SJCRH30 (cell line): Measurements from ENCODE around the gene TSPAN11. TPM values are rescaled to one million over a fixed set of nuclear protein-coding genes. Genes with fewer than 3 reads are reported as not detected.

Source experiments
- DNase-seq, 2 experiments: peaks; one replicate each; pipeline ENCODE4 v3.0.0-alpha.2; 2015 to 2020
- H3K27ac ChIP-seq: fragments of 250-450 bp; sonication (Bioruptor Pico); 2 replicates; pipeline ENCODE4 v1.5.1; 2020; ENCODE audit warnings: mild to moderate bottlenecking, moderate library complexity
- H3K27me3 ChIP-seq: fragments of 250-450 bp; sonication (Bioruptor Pico); 2 replicates; pipeline ENCODE4 v1.5.1; 2020; ENCODE audit warnings: mild to moderate bottlenecking, moderate library complexity
- H3K36me3 ChIP-seq: fragments of 250-450 bp; sonication (Bioruptor Pico); 2 replicates; pipeline ENCODE4 v1.5.1; 2020; ENCODE audit warnings: mild to moderate bottlenecking, moderate library complexity
- H3K4me1 ChIP-seq: fragments of 250-450 bp; sonication (Bioruptor Pico); 2 replicates; pipeline ENCODE4 v1.5.1; 2020; ENCODE audit warnings: mild to moderate bottlenecking, moderate library complexity
- H3K4me3 ChIP-seq: fragments of 250-450 bp; sonication (Bioruptor Pico); 2 replicates; pipeline ENCODE4 v1.5.1; 2020; ENCODE audit warnings: mild to moderate bottlenecking, moderate library complexity
- H3K9me3 ChIP-seq: fragments of 250-450 bp; sonication (Bioruptor Pico); replicated peaks from 2 replicates; pipeline ENCODE4 v1.5.1; 2020; ENCODE audit warnings: mild to moderate bottlenecking, moderate library complexity
- total RNA-seq: library from RNA; depleted of rRNA; stranded (reverse); fragments of >200 nt; shearing (Covaris generic); gene quantifications from 2 replicates; pipeline ENCODE4 v1.2.3, GENCODE V29; 2014

Gene TSPAN11
- total RNA-seq, 1 experiment from 2014 or later: 6.5 TPM

- DNase-seq: no peak
- Histone ChIP-seq H3K36me3 (no peaks in the 10 kb centered on the region), H3K9me3 (no peaks in the 10 kb centered on the region), H3K4me1 (no peaks in the 10 kb centered on the region), H3K27me3 (no peaks in the 10 kb centered on the region), H3K4me3 (no peak overlapping the region), H3K27ac (no peak overlapping the region)
Observed at GRCh38 chr12:30961030-30961429, 34.5 kb downstream of the TSPAN11 start.

DNA sequence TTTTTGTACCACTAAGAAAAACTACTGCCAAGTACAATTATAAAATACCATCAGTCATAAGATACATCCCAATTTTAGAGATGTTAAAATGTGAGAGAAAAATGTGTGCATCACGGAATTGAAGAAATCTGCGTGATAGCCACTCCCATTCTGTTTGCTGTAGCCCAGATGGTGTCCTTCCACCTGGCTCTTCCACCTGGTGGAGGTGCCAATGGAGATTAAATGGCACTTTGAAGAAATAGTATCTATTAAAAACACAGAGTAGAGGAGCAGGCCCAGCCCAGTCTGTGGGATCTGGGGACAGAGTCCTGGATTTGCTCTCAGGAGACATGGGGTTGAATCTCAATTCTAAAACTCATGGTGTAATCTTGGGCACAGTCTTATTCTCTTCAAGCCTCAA lies 35.5 kb downstream of the TSPAN11 start:
- Histone ChIP-seq H3K4me3 (no peak overlapping the region), H3K36me3 (no peaks in the 10 kb centered on the region), H3K27me3 (no peaks in the 10 kb centered on the region), H3K4me1 (no peaks in the 10 kb centered on the region), H3K9me3 (no peaks in the 10 kb centered on the region), H3K27ac (no peak overlapping the region)
- DNase-seq: no peak

DNA sequence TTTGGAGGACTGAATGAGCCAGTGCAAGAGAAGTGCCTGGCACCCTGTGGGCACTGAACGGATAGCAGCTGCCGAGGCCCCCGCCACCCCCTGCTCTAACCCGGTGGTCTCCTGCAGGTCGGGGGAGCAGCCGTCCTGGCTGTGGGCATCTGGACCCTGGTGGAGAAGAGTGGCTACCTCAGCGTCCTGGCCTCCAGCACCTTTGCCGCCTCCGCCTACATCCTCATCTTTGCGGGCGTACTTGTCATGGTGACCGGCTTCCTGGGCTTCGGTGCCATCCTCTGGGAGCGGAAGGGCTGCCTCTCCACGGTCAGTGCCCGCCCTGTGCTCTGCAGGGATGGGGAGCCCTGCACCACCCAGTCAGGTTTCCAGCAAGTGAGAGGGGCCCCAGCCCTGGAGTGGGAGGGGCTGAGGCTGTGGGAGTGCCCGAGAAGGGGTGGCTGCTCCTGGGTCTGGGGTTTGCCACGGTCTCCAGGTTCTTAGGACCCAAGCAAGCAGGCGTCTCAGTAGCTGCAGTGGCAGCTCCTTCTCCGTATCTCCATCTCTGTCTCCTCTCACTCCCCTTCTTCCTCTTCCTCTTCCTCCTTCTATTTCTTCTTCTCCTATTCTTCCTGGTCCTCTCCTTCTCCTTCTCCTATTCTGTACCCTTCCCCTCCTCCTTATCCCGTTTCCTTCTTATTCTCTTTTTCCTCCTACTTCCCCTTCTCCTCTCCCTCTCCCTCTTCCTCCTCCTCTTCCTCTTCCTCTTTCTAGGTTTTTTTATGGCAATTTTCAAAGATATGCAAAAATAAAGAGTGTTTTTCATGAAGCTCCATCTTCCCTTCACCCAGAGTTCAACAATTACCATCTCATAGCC lies 37.4 kb downstream of the TSPAN11 start:
- Histone ChIP-seq H3K27ac (no peak overlapping the region), H3K9me3 (no peaks in the 10 kb centered on the region), H3K36me3 (no peaks in the 10 kb centered on the region), H3K27me3 (no peaks in the 10 kb centered on the region), H3K4me3 (no peak overlapping the region), H3K4me1 (peaks cover 4% of the 10 kb centered on the region; the same call in 1 of the 2 replicates)
- DNase-seq: no peak

DNA sequence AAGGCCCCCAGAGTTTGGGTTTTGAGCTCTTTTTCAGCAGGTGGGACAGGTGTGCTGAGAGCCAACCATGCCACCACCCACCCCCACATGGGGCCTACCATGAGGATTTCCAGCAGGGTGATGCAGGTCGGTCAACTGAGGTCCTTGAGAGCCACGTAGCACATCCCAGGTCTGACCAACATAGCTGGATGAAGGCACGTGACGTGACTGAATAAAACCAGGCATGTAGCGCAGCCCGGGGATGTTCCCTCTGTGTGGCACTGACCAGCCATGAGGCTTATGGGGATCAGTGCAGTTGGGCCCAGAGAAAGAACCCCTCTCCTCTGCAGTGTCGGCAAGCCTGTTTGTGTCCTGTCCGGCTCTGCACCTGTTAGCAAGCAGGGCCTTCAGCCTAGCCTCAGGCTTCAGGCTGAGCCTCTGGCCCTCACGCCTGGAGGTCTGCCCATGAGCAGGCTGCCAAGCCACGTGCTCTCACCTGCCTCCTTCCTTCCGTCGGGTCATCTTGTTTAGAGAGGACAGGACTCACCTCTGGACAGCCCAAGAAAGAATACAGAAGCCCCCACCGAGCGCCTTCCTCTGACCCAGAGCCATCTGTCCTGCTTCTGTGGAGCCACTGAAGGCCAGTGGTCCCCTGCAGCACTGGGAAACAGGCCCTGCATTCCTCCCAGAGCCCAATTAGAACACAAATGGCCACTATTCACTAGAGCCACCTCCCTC lies 38.5 kb downstream of the TSPAN11 start:
- H3K36me3 ChIP-seq: no peaks in the 10 kb centered on the region
- H3K27ac ChIP-seq: no peak overlapping the region
- no peak overlapping the region for H3K4me3 ChIP-seq
- no peaks in the 10 kb centered on the region for H3K9me3 ChIP-seq
- peaks cover 12% of the 10 kb centered on the region for H3K4me1 ChIP-seq
- no peaks in the 10 kb centered on the region for H3K27me3 ChIP-seq
- no peak for DNase-seq

GRCh38 chr12:30965613-30965985 lies 39.1 kb downstream of the TSPAN11 start:
- no peak overlapping the region for H3K27ac ChIP-seq
- peaks cover 17% of the 10 kb centered on the region for H3K4me1 ChIP-seq
- H3K9me3 ChIP-seq: no peaks in the 10 kb centered on the region
- no peaks in the 10 kb centered on the region for H3K36me3 ChIP-seq
- H3K4me3 ChIP-seq: no peak overlapping the region
- no peaks in the 10 kb centered on the region for H3K27me3 ChIP-seq
- no peak for DNase-seq

DNA sequence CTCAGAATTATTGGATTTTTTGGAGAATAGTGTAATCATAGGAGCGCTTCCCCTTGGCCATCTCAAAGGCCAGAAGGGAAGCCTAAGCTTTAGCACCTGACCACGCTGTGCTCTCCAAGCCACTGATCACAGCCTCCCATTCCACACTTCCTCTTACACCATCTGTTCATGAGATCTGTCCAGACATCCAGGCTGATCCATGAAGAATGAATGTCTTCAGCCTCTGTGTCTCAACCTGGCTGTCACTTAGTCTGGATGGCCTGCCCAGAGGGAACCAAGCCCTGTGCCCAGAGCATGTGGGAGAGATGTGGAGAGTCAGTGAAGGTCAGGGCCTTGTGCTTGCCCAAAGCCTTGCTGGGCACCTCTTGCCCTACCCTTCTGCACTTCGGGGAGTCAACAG lies 40.5 kb downstream of the TSPAN11 start:
- no peaks in the 10 kb centered on the region for H3K9me3 ChIP-seq
- H3K27me3 ChIP-seq: no peaks in the 10 kb centered on the region
- no peaks in the 10 kb centered on the region for H3K36me3 ChIP-seq
- H3K4me1 ChIP-seq: peaks cover 24% of the 10 kb centered on the region
- no peak overlapping the region for H3K4me3 ChIP-seq
- H3K27ac ChIP-seq: no peak overlapping the region
- no peak for DNase-seq

DNA sequence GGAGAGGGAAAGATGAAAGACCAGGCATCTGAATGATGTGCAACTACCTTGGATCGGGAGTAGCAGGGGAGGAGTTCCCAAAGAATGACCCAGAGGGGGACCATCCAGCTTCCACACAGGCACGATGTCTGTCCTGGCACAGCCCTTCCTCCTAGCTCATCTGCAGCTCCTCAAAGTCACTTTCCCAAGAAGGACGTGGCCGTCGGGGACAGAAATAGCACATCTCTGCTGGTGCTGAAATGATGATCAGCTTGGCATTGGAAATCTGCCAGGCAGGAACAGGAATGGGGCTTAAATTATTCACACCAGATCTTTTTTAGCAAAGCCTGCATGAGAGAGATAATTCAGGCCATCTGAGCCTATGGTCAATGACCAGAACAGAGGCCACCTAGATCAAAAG lies 41.7 kb downstream of the TSPAN11 start:
- Histone ChIP-seq H3K4me1 (peaks cover 24% of the 10 kb centered on the region), H3K9me3 (no peaks in the 10 kb centered on the region), H3K27ac (no peak overlapping the region), H3K4me3 (no peak overlapping the region), H3K27me3 (no peaks in the 10 kb centered on the region), H3K36me3 (no peaks in the 10 kb centered on the region)
- DNase-seq: no peak

DNA sequence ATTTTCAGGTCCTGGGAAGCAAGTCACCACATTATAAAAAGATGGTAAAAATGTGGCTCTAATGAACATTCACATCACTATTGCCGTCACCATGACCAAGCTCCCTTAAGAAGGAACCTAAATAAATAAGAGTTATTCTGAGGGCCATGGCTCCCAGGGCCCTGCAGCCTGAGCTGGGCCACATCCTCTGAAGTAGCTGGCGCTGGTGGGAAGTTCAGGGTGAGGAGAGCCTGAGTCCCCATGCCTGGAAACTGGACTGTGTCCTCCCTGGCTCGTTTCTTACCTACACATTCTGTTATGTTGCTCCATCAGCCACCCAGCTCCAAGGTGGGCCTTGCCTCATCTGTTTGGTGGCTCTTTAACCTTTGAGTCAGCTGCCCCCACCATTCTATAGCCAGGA lies 42.5 kb downstream of the TSPAN11 start:
- H3K9me3 ChIP-seq: no peaks in the 10 kb centered on the region
- no peak overlapping the region for H3K27ac ChIP-seq
- H3K36me3 ChIP-seq: no peaks in the 10 kb centered on the region
- no peak for DNase-seq
- no peak overlapping the region for H3K4me3 ChIP-seq
- H3K4me1 ChIP-seq: peaks cover 24% of the 10 kb centered on the region
- H3K27me3 ChIP-seq: no peaks in the 10 kb centered on the region

GRCh38 chr12:30969606-30970395 lies 43.3 kb downstream of the TSPAN11 start:
- Histone ChIP-seq H3K9me3 (no peaks in the 10 kb centered on the region), H3K4me3 (no peak overlapping the region), H3K36me3 (no peaks in the 10 kb centered on the region), H3K4me1 (peaks cover 24% of the 10 kb centered on the region), H3K27ac (peak overlapping the region; percentile 64), H3K27me3 (no peaks in the 10 kb centered on the region)
- DNase-seq: peak in 1 of 2 experiments; percentile 43

GRCh38 chr12:30970559-30971197 lies 44.1 kb downstream of the TSPAN11 start:
- H3K27ac ChIP-seq: peak overlapping the region; percentile 64
- H3K9me3 ChIP-seq: no peaks in the 10 kb centered on the region
- H3K36me3 ChIP-seq: no peaks in the 10 kb centered on the region
- no peaks in the 10 kb centered on the region for H3K27me3 ChIP-seq
- peaks cover 24% of the 10 kb centered on the region for H3K4me1 ChIP-seq
- no peak overlapping the region for H3K4me3 ChIP-seq
- peak; percentile 91 to 96 for DNase-seq

DNA sequence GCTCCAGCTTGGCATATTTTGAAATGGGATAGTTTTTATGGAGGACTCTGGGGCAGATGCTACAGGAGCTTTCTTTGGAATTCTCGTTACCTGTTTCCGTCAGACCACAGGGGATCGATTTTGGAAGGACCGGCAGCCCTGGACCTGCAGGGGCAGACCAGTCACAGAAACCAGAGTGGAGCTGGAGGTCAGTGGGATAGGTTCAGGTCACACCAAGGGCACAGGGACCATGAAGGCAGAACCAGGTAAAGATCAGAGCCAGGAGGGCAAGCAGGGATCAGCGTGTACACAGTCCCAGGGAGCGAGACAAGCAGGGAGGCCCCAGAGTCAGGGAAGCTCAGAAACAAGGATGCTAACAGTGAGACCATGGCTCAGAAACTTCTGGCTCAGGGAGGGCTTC lies 45.5 kb downstream of the TSPAN11 start:
- no peak for DNase-seq
- H3K9me3 ChIP-seq: no peaks in the 10 kb centered on the region
- H3K4me3 ChIP-seq: no peak overlapping the region
- no peak overlapping the region for H3K27ac ChIP-seq
- no peaks in the 10 kb centered on the region for H3K27me3 ChIP-seq
- no peaks in the 10 kb centered on the region for H3K36me3 ChIP-seq
- H3K4me1 ChIP-seq: peaks cover 24% of the 10 kb centered on the region

DNA sequence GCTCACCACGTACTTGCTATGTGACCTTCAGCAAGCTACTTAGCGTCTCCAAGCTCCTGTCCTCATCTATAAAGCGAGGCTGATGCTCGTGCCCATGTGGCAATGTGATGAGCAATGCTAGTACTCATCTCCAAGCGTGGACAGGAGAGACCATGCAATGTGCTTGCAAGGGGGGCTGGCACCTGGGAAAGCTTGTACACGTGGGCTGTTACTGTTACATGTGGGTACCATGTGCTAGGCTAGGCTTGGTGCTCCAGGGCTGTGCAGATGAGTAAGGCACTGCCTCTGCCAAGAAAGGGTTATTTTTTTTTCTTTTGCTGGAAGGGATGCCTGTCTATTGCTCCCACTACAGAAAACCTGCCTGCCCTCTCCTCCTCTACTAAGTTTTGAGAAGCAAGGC lies 46.6 kb downstream of the TSPAN11 start:
- Histone ChIP-seq H3K27me3 (no peaks in the 10 kb centered on the region), H3K36me3 (no peaks in the 10 kb centered on the region), H3K9me3 (no peaks in the 10 kb centered on the region), H3K4me1 (peaks cover 24% of the 10 kb centered on the region), H3K27ac (no peak overlapping the region), H3K4me3 (no peak overlapping the region)
- no peak for DNase-seq

DNA sequence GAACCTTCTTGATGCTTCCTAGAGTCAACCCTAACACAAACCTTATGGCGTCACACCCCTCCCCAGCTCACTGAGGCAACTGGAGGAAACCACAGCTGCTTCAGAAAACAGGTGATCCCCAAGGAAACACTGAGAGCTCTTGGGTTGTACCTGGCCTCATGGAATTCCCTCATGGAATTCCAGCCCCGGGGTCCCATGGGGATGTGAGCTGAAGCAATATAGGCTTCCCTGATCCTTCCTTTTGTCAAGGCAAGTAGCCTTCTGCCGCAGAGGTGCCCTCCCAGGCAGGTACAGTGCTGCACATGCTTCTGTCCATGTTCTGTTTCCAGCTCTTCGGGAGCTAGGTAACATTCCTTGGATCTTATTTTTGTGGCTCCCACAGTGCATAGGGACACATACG lies 47.3 kb downstream of the TSPAN11 start:
- Histone ChIP-seq H3K9me3 (no peaks in the 10 kb centered on the region), H3K27ac (no peak overlapping the region), H3K4me3 (no peak overlapping the region), H3K27me3 (no peaks in the 10 kb centered on the region), H3K36me3 (no peaks in the 10 kb centered on the region), H3K4me1 (peaks cover 20% of the 10 kb centered on the region)
- no peak for DNase-seq

DNA sequence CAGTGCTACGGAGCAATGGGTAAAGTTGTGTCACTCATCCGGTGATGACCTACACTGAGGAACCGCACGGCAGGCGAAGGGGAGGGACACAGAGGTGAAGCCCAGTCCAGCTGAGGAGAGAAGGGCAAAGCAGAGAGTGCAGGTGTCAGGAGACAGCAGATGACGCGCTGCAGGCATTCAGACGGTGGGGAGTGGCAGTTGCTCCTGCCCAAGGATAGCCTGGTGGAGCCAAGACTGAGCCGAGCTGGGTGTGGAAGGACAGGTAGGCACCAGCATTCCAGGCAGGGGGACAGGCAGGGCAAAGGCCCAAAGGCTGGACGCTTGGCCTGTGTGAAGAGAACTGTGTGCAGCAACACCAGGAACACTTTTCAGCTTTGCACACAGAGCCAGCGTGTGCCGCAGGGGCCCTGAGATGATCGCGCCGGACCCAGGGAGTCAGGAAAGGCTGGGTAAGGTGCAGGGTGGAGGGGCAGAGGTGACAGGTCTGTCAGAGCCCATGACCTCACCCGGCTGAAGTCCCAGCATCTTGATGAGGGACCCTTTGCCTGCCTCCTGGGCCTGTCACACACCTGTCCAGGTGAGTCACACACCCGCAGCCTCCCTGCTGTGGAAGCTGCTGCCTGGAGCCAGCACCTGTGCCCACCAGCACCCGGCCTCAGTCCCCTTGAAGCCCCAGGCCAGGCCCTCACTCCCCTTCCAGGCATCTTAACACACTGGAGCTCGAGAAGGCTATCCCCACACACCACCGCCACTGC lies 48.4 kb downstream of the TSPAN11 start:
- Histone ChIP-seq H3K4me1 (peaks cover 13% of the 10 kb centered on the region), H3K27me3 (no peaks in the 10 kb centered on the region), H3K36me3 (no peaks in the 10 kb centered on the region), H3K9me3 (no peaks in the 10 kb centered on the region), H3K27ac (no peak overlapping the region), H3K4me3 (no peak overlapping the region)
- DNase-seq: no peak
